Muscle of leg (tissue), 11 donors: ENCODE data around the gene HNRNPR. TPM values are rescaled to one million over a fixed set of nuclear protein-coding genes. Genes with fewer than 3 reads are reported as not detected.
"Not testable (repeated sequence)": the region's sequence is repeated elsewhere in the genome, so short reads cannot be mapped to it uniquely, and the experiment has no call there.

ENCODE experiments used
- DNase-seq: peaks from one replicate; pipeline ENCODE4 v3.0.0; 2013
- H3K27ac ChIP-seq: one replicate; pipeline ENCODE4 v1.5.1; 2013; ENCODE audit warnings: mild to moderate bottlenecking, low read length, control low read depth
- H3K27me3 ChIP-seq: one replicate; pipeline ENCODE4 v1.6.1; 2013; ENCODE audit warnings: low read length; ENCODE audit not compliant: control insufficient read depth, insufficient read depth
- H3K36me3 ChIP-seq: one replicate; pipeline ENCODE4 v1.6.1; 2013; ENCODE audit warnings: low read length; ENCODE audit not compliant: control insufficient read depth, insufficient read depth
- H3K4me1 ChIP-seq: one replicate; pipeline ENCODE4 v1.6.1; 2013; ENCODE audit warnings: low read length; ENCODE audit not compliant: control insufficient read depth, insufficient read depth
- H3K4me3 ChIP-seq: one replicate; pipeline ENCODE4 v1.5.1; 2013; ENCODE audit warnings: low read length, control low read depth
- H3K9me3 ChIP-seq: replicated peaks from 2 replicates; pipeline ENCODE4 v1.6.1; 2013; ENCODE audit warnings: low read depth, low read length; ENCODE audit not compliant: control insufficient read depth
- WGBS: methylation state at CpG from one replicate; pipeline ENCODE4 v1.1.5; 2013; ENCODE audit warnings: missing lambda C conversion rate; ENCODE audit not compliant: insufficient coverage; 5-methylcytosine and 5-hydroxymethylcytosine counted together
- polyA plus RNA-seq, 8 donors: library from polyadenylated mRNA; unstranded; fragments of 120-200 nt; gene quantifications; one replicate each; pipeline versions ENCODE4 v1.2.1 to v1.2.3, GENCODE V29; 2013; ENCODE audit warnings: inconsistent platforms in 1 of 8, low replicate concordance in 1 of 8; ENCODE audit not compliant: insufficient read length in 8 of 8, insufficient read depth in 1 of 8
- total RNA-seq: library from RNA; stranded (reverse); fragments of 120-200 nt; gene quantifications from one replicate; pipeline ENCODE4 v1.2.4, GENCODE V29; 2013

The HNRNPR gene
- total and polyA plus RNA-seq, 9 donors: 99.8 to 176 (median 145) TPM

DNA sequence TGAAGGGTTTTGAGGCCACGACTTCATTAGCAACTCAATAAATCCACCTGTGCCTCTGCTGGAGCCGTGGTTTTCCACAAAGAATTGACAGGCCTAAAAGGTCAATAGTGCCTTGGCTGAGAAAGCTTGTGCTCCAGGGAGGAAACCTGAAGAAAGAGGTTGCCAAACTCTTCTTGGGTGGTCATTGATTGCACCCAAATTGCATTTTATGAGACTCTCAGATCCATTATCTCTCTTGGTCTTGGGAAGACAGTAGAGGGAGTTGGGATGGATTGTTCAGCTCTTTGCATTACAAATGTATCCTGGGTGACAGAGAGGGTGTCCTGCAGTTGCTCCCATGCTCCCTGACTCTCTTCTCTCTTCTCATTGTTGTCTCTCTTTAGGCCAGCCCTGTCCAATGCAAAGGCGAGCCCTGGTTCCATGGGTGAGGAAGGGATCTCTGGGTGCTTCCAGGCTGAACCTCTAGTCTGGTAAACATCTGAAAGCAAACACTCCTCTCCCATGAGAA lies 80.7 kb downstream of the HNRNPR start:
- H3K4me1 ChIP-seq: no peaks in the 10 kb centered on the region
- no peaks in the 10 kb centered on the region for H3K36me3 ChIP-seq
- no peak overlapping the region for H3K4me3 ChIP-seq
- no peaks in the 10 kb centered on the region for H3K27me3 ChIP-seq
- no peak for DNase-seq
- no peaks in the 10 kb centered on the region for H3K9me3 ChIP-seq
- WGBS: 60% methylated on average over 1 of the region's 3 CpGs
- H3K27ac ChIP-seq: no peak overlapping the region

GRCh38 chr1:23258082-23258481 lies 86.0 kb downstream of the HNRNPR start:
- H3K27me3 ChIP-seq, H3K4me3 ChIP-seq, H3K36me3 ChIP-seq, H3K4me1 ChIP-seq, DNase-seq, H3K27ac ChIP-seq, H3K9me3 ChIP-seq: not testable (repeated sequence)
- no CpG with 5 or more reads among the region's 2 CpGs for WGBS

GRCh38 chr1:23257371-23257770 lies 86.7 kb downstream of the HNRNPR start:
- not testable (repeated sequence) for H3K36me3 ChIP-seq, H3K4me3 ChIP-seq, H3K4me1 ChIP-seq, H3K27ac ChIP-seq, H3K9me3 ChIP-seq, H3K27me3 ChIP-seq, DNase-seq
- WGBS: no CpG with 5 or more reads among the region's 34 CpGs

Other genes starting within 250 kb of the HNRNPR start
- gene LUZP1, start 175.4 kb downstream of the HNRNPR start, total RNA-seq: 12.0 TPM
- gene LUZP1, start 175.4 kb downstream of the HNRNPR start, polyA plus RNA-seq: 10 to 100 TPM in 7 of 8 donors, 1 to 10 TPM in 1; 9.8 to 19.7 (median 13.6) TPM
- not detected for gene HTR1D, start 126.8 kb downstream of the HNRNPR start, total RNA-seq
- gene HTR1D, start 126.8 kb downstream of the HNRNPR start, polyA plus RNA-seq: under 1 TPM in 6 of 8 donors, not detected in 2; 0.05 to 0.16 (median 0.09) TPM
- gene ZNF436, start 25.6 kb upstream of the HNRNPR start, total RNA-seq: 50.8 TPM
- gene ZNF436, start 25.6 kb upstream of the HNRNPR start, polyA plus RNA-seq: 10 to 100 TPM; 30.0 to 42.9 (median 38.4) TPM
- 245 TPM for gene TCEA3, start 80.5 kb upstream of the HNRNPR start, total RNA-seq
- 100 to 1,000 TPM; 203 to 357 (median 300) TPM for gene TCEA3, start 80.5 kb upstream of the HNRNPR start, polyA plus RNA-seq
- 59.6 TPM for gene ASAP3, start 139.9 kb upstream of the HNRNPR start, total RNA-seq
- 10 to 100 TPM; 47.6 to 66.3 (median 53.8) TPM for gene ASAP3, start 139.9 kb upstream of the HNRNPR start, polyA plus RNA-seq
- gene E2F2, start 186.9 kb upstream of the HNRNPR start, total RNA-seq: 3.5 TPM
- 1 to 10 TPM; 4.2 to 6.2 (median 5.0) TPM for gene E2F2, start 186.9 kb upstream of the HNRNPR start, polyA plus RNA-seq
- gene ID3, start 215.2 kb upstream of the HNRNPR start, total RNA-seq: 129 TPM
- gene ID3, start 215.2 kb upstream of the HNRNPR start, polyA plus RNA-seq: 10 to 100 TPM; 46.9 to 98.2 (median 77.3) TPM